ENCODE data around the gene KCNA10.

GRCh38 chr1:110501488-110502132, 17.4 kb downstream of the KCNA10 start:
- TF ChIP-seq CTCF (IDR thresholded peaks at IDR 0.05) (no peak), POLR2A (IDR thresholded peaks at IDR 0.05) (no peak)

Measured in right lobe of liver (tissue), 4 donors.